ENCODE data around the gene MOB4. TPM values are rescaled to one million over a fixed set of nuclear protein-coding genes. Genes with fewer than 3 reads are reported as not detected.
A peak's percentile ranks its signal among the peaks of the same experiment; 100 is the strongest.
"Not testable (repeated sequence)": the region's sequence is repeated elsewhere in the genome, so short reads cannot be mapped to it uniquely, and the experiment has no call there.

Gene MOB4
- 20.9 TPM for polyA plus RNA-seq (2012; ENCODE audit: low read depth, missing spikeins)

- peak; percentile 89 for DNase-seq (ENCODE audit: insufficient read length, low spot score)
- FAIRE-seq, result peak; percentile 99
- TF ChIP-seq TAF1 (IDR thresholded peaks at IDR 0.05; ENCODE audit: low read depth, low read length), result peak; percentile 88
- no peak for TF ChIP-seq SPI1 (IDR thresholded peaks at IDR 0.05; ENCODE audit: low read depth, low read length)
- peak; percentile 60; the same call in 1 of the 2 replicates for TF ChIP-seq POU2F2 (IDR thresholded peaks at IDR 0.05; ENCODE audit: low read depth, low read length)
- peak; percentile 93 for TF ChIP-seq POLR2A (IDR thresholded peaks at IDR 0.05; ENCODE audit: low read depth, low read length)
- TF ChIP-seq PAX5 (IDR thresholded peaks at IDR 0.05; ENCODE audit: insufficient read depth, low read length, severe bottlenecking), result no peak
- TF ChIP-seq POLR2AphosphoS5 (IDR thresholded peaks at IDR 0.05; ENCODE audit: low read depth, low read length), result peak; percentile 92
These were observed at the start of gene MOB4 for GRCh38 chr2:197515739-197516392. TSS of gene MOB4 (plus strand) at chr2:197516066. CDS start at chr2:197516087, 21 bp downstream.

GRCh38 chr2:197472166-197472565 lies 43.7 kb upstream of the MOB4 start:
- FAIRE-seq (no peak), DNase-seq (ENCODE audit: insufficient read length, low spot score) (no peak)
- no peak for TF ChIP-seq PAX5 (IDR thresholded peaks at IDR 0.05; ENCODE audit: insufficient read depth, low read length, severe bottlenecking)
- no peak for TF ChIP-seq POU2F2 (IDR thresholded peaks at IDR 0.05; ENCODE audit: low read depth, low read length)
- no peak for TF ChIP-seq POLR2AphosphoS5 (IDR thresholded peaks at IDR 0.05; ENCODE audit: low read depth, low read length)
- no peak for TF ChIP-seq TAF1 (IDR thresholded peaks at IDR 0.05; ENCODE audit: low read depth, low read length)
- no peak for TF ChIP-seq SPI1 (IDR thresholded peaks at IDR 0.05; ENCODE audit: low read depth, low read length)
- TF ChIP-seq POLR2A (IDR thresholded peaks at IDR 0.05; ENCODE audit: low read depth, low read length), result no peak

GRCh38 chr2:197477797-197478196 lies 38.1 kb upstream of the MOB4 start:
- FAIRE-seq (no peak), DNase-seq (ENCODE audit: insufficient read length, low spot score) (no peak)
- TF ChIP-seq POU2F2 (IDR thresholded peaks at IDR 0.05; ENCODE audit: low read depth, low read length) (no peak), PAX5 (IDR thresholded peaks at IDR 0.05; ENCODE audit: insufficient read depth, low read length, severe bottlenecking) (no peak), POLR2A (IDR thresholded peaks at IDR 0.05; ENCODE audit: low read depth, low read length) (no peak), SPI1 (IDR thresholded peaks at IDR 0.05; ENCODE audit: low read depth, low read length) (no peak), TAF1 (IDR thresholded peaks at IDR 0.05; ENCODE audit: low read depth, low read length) (no peak), POLR2AphosphoS5 (IDR thresholded peaks at IDR 0.05; ENCODE audit: low read depth, low read length) (no peak)

- DNase-seq (ENCODE audit: insufficient read length, low spot score), result no peak
- no peak for FAIRE-seq
- peak; percentile 53; the same call in 1 of the 2 replicates for TF ChIP-seq POLR2AphosphoS5 (IDR thresholded peaks at IDR 0.05; ENCODE audit: low read depth, low read length)
- no peak for TF ChIP-seq PAX5 (IDR thresholded peaks at IDR 0.05; ENCODE audit: insufficient read depth, low read length, severe bottlenecking)
These were observed 35.5 kb upstream of the MOB4 start for GRCh38 chr2:197480165-197481036.

GRCh38 chr2:197484248-197484647 lies 31.6 kb upstream of the MOB4 start:
- not testable (repeated sequence) for DNase-seq (ENCODE audit: insufficient read length, low spot score); FAIRE-seq

GRCh38 chr2:197486175-197486574 lies 29.7 kb upstream of the MOB4 start:
- TF ChIP-seq POLR2AphosphoS5 (IDR thresholded peaks at IDR 0.05; ENCODE audit: low read depth, low read length) (no peak), POLR2A (IDR thresholded peaks at IDR 0.05; ENCODE audit: low read depth, low read length) (no peak), SPI1 (IDR thresholded peaks at IDR 0.05; ENCODE audit: low read depth, low read length) (no peak), POU2F2 (IDR thresholded peaks at IDR 0.05; ENCODE audit: low read depth, low read length) (no peak), TAF1 (IDR thresholded peaks at IDR 0.05; ENCODE audit: low read depth, low read length) (no peak)
- DNase-seq (ENCODE audit: insufficient read length, low spot score) (no peak), FAIRE-seq (no peak)

- no peak for DNase-seq (ENCODE audit: insufficient read length, low spot score)
These were observed 28.5 kb upstream of the MOB4 start for GRCh38 chr2:197487385-197487784.

GRCh38 chr2:197495433-197496134 lies 20.3 kb upstream of the MOB4 start:
- FAIRE-seq, result no peak

More at GRCh38 chr2:197487385-197487784, 28.5 kb upstream of the MOB4 start:
- TF ChIP-seq TAF1 (IDR thresholded peaks at IDR 0.05; ENCODE audit: low read depth, low read length), result no peak
- no peak for TF ChIP-seq PAX5 (IDR thresholded peaks at IDR 0.05; ENCODE audit: insufficient read depth, low read length, severe bottlenecking)
- TF ChIP-seq SPI1 (IDR thresholded peaks at IDR 0.05; ENCODE audit: low read depth, low read length), result no peak
- TF ChIP-seq POU2F2 (IDR thresholded peaks at IDR 0.05; ENCODE audit: low read depth, low read length), result no peak
- TF ChIP-seq POLR2AphosphoS5 (IDR thresholded peaks at IDR 0.05; ENCODE audit: low read depth, low read length), result no peak
- no peak for TF ChIP-seq POLR2A (IDR thresholded peaks at IDR 0.05; ENCODE audit: low read depth, low read length)
- no peak for FAIRE-seq

GRCh38 chr2:197496695-197497094 lies 19.2 kb upstream of the MOB4 start:
- no peak for FAIRE-seq
- TF ChIP-seq POLR2AphosphoS5 (IDR thresholded peaks at IDR 0.05; ENCODE audit: low read depth, low read length) (no peak), SPI1 (IDR thresholded peaks at IDR 0.05; ENCODE audit: low read depth, low read length) (no peak), PAX5 (IDR thresholded peaks at IDR 0.05; ENCODE audit: insufficient read depth, low read length, severe bottlenecking) (no peak), POU2F2 (IDR thresholded peaks at IDR 0.05; ENCODE audit: low read depth, low read length) (no peak), POLR2A (IDR thresholded peaks at IDR 0.05; ENCODE audit: low read depth, low read length) (no peak), TAF1 (IDR thresholded peaks at IDR 0.05; ENCODE audit: low read depth, low read length) (no peak)

More at GRCh38 chr2:197495433-197496134, 20.3 kb upstream of the MOB4 start:
- DNase-seq (ENCODE audit: insufficient read length, low spot score), result no peak
- no peak for TF ChIP-seq POU2F2 (IDR thresholded peaks at IDR 0.05; ENCODE audit: low read depth, low read length)
- TF ChIP-seq POLR2A (IDR thresholded peaks at IDR 0.05; ENCODE audit: low read depth, low read length), result peak; percentile 31; the same call in 1 of the 2 replicates

More at GRCh38 chr2:197496695-197497094, 19.2 kb upstream of the MOB4 start:
- DNase-seq (ENCODE audit: insufficient read length, low spot score), result no peak
